ENCODE measurements around the gene REG4. TPM values are rescaled to one million over a fixed set of nuclear protein-coding genes. Genes with fewer than 3 reads are reported as not detected.
A peak's percentile ranks its signal among the peaks of the same experiment; 100 is the strongest.

REG4 gene
- total RNA-seq, 2 experiments from 2014 or later = not detected

- Mint-ChIP-seq H3K27ac (no peak within 1 kb of the TSS), H3K36me3 (ENCODE audit: low read depth) (no peaks in the 10 kb centered on the region), H3K27me3 (peaks cover 56% of the 10 kb centered on the region), H3K4me3 (no peak within 1 kb of the TSS), H3K9me3 (no peaks in the 10 kb centered on the region), H3K4me1 (no peaks in the 10 kb centered on the region)
- no peak for DNase-seq
- ChIA-PET CTCF (interaction anchor here (1.1 to 2.0 kb wide), 2 partner anchors 24 to 40 kb away, joined by 3 to 6 read pairs; no protein-coding TSS in a partner anchor), POLR2A (no interaction called here)
Observed at GRCh38 chr1:119768778-119769177, 42.5 kb downstream of the REG4 start, which contains the start of gene HMGCS2. HMGCS2 (minus strand) TSS chr1:119768905; CDS start chr1:119768844, 61 bp downstream.

DNA sequence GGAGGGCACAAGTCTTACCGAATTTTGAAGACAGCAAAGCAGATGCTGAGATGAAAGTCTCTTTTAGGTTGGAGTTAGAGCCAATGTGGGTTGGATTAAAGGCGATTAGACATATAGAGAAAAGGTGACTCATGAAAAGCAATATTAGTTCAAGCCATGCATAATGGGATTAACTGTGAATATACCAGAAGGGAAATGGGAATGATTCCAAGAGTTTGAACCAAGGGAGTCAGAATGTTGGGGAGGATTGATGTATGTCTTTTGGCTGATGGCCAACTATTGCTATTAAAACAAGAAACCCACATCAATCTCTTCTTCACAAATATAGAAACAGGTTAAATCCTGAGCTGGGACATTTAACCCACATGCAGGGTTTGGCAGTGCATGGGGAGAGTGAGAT lies 43.8 kb downstream of the REG4 start:
- POLR2A ChIA-PET = no interaction called here
- no peak for DNase-seq
- no peak overlapping the region for H3K4me3 Mint-ChIP-seq
- CTCF ChIA-PET = interaction anchor here (1.6 kb wide), 1 partner anchor 23 kb away, joined by 5 read pairs; no protein-coding TSS in a partner anchor
- no peaks in the 10 kb centered on the region for H3K36me3 Mint-ChIP-seq (ENCODE audit: low read depth)
- no peaks in the 10 kb centered on the region for H3K4me1 Mint-ChIP-seq
- peaks cover 55% of the 10 kb centered on the region for H3K27me3 Mint-ChIP-seq
- no peaks in the 10 kb centered on the region for H3K9me3 Mint-ChIP-seq
- H3K27ac Mint-ChIP-seq = no peak overlapping the region

DNA sequence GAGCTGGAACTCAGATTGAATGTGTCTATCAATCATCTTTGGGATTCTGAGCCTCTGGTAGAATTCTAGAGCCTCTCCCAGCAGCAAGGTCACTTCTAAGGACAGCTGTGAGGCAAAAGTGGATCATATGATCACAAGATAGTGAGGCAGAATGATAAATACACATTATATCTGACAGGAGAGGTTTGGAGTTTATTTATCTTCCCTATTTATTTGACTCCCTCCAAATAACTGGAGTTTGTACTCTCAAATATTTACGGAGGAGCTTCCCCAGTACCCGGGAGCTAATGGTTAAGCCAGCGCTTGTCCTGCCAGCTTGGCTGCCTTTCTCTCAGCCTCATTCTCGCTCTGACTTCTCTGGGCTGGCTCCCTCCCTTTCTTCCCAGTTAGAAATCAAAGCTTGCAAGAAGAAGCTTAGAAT lies 44.9 kb downstream of the REG4 start:
- Mint-ChIP-seq H3K27ac (no peak overlapping the region), H3K4me3 (no peak overlapping the region), H3K27me3 (peaks cover 55% of the 10 kb centered on the region), H3K36me3 (ENCODE audit: low read depth) (no peaks in the 10 kb centered on the region), H3K4me1 (no peaks in the 10 kb centered on the region), H3K9me3 (no peaks in the 10 kb centered on the region)
- POLR2A ChIA-PET = interaction anchor here (1.0 kb wide), 1 partner anchor 412 kb away, joined by 3 read pairs; no protein-coding TSS in a partner anchor
- CTCF ChIA-PET = interaction anchor here (1.1 to 1.6 kb wide), 2 partner anchors 22 to 42 kb away, joined by 3 to 5 read pairs; no protein-coding TSS in a partner anchor
- no peak for DNase-seq

GRCh38 chr1:119764220-119764619 lies 47.0 kb downstream of the REG4 start:
- ChIA-PET CTCF (interaction anchor here (1.4 kb wide), 1 partner anchor 20 kb away, joined by 6 read pairs; no protein-coding TSS in a partner anchor), POLR2A (no interaction called here)

GRCh38 chr1:119762953-119763352 lies 48.3 kb downstream of the REG4 start:
- POLR2A ChIA-PET = no interaction called here
- CTCF ChIA-PET = interaction anchor here (1.4 kb wide), 1 partner anchor 18 kb away, joined by 6 read pairs; no protein-coding TSS in a partner anchor
- H3K36me3 Mint-ChIP-seq (ENCODE audit: low read depth) = no peaks in the 10 kb centered on the region
- no peaks in the 10 kb centered on the region for H3K9me3 Mint-ChIP-seq
- peaks cover 57% of the 10 kb centered on the region for H3K27me3 Mint-ChIP-seq
- H3K4me3 Mint-ChIP-seq = no peak overlapping the region
- DNase-seq = no peak
- H3K27ac Mint-ChIP-seq = no peak overlapping the region
- H3K4me1 Mint-ChIP-seq = peaks cover 13% of the 10 kb centered on the region

More at GRCh38 chr1:119764220-119764619, 47.0 kb downstream of the REG4 start:
- Mint-ChIP-seq H3K9me3 (no peaks in the 10 kb centered on the region), H3K4me1 (peaks cover 3% of the 10 kb centered on the region), H3K27me3 (peaks cover 67% of the 10 kb centered on the region), H3K27ac (no peak overlapping the region), H3K4me3 (no peak overlapping the region), H3K36me3 (ENCODE audit: low read depth) (no peaks in the 10 kb centered on the region)
- no peak for DNase-seq

GRCh38 chr1:119762409-119762808 lies 48.9 kb downstream of the REG4 start:
- H3K36me3 Mint-ChIP-seq (ENCODE audit: low read depth) = no peaks in the 10 kb centered on the region
- ChIA-PET POLR2A (no interaction called here), CTCF (no interaction called here)
- no peak overlapping the region for H3K27ac Mint-ChIP-seq
- H3K4me1 Mint-ChIP-seq = peaks cover 16% of the 10 kb centered on the region
- no peak overlapping the region for H3K4me3 Mint-ChIP-seq
- peaks cover 61% of the 10 kb centered on the region for H3K27me3 Mint-ChIP-seq
- DNase-seq = no peak
- no peaks in the 10 kb centered on the region for H3K9me3 Mint-ChIP-seq

- Mint-ChIP-seq H3K4me1 (peaks cover 18% of the 10 kb centered on the region), H3K4me3 (no peak overlapping the region), H3K27me3 (peaks cover 61% of the 10 kb centered on the region), H3K36me3 (ENCODE audit: low read depth) (no peaks in the 10 kb centered on the region), H3K27ac (no peak overlapping the region), H3K9me3 (no peaks in the 10 kb centered on the region)
- POLR2A ChIA-PET = no interaction called here
- DNase-seq = peak; percentile 30
- CTCF ChIA-PET = interaction anchor here (1.0 to 1.4 kb wide), 3 partner anchors 12 to 50 kb away, joined by 4 to 5 read pairs (median 4); no protein-coding TSS in a partner anchor
Observed at GRCh38 chr1:119758584-119758983, 52.7 kb downstream of the REG4 start.

- Mint-ChIP-seq H3K36me3 (ENCODE audit: low read depth) (no peaks in the 10 kb centered on the region), H3K27ac (no peak overlapping the region), H3K4me3 (peak overlapping the region; percentile 38), H3K4me1 (peaks cover 22% of the 10 kb centered on the region), H3K9me3 (no peaks in the 10 kb centered on the region), H3K27me3 (peaks cover 64% of the 10 kb centered on the region)
- ChIA-PET POLR2A (no interaction called here), CTCF (interaction anchor here (1.7 to 3.2 kb wide), 3 partner anchors 8 to 56 kb away, joined by 3 to 21 read pairs (median 8); no protein-coding TSS in a partner anchor)
- peak; percentile 24 for DNase-seq
Observed at GRCh38 chr1:119752592-119752991, 58.7 kb downstream of the REG4 start.

GRCh38 chr1:119748040-119748439 lies 63.2 kb downstream of the REG4 start:
- Mint-ChIP-seq H3K9me3 (no peaks in the 10 kb centered on the region), H3K27ac (no peak overlapping the region), H3K4me1 (peaks cover 21% of the 10 kb centered on the region), H3K27me3 (peaks cover 33% of the 10 kb centered on the region), H3K36me3 (ENCODE audit: low read depth) (peaks cover 10% of the 10 kb centered on the region), H3K4me3 (no peak overlapping the region)
- DNase-seq = no peak
- POLR2A ChIA-PET = no interaction called here
- CTCF ChIA-PET = no interaction called here

- no peak overlapping the region for H3K4me3 Mint-ChIP-seq
- peaks cover 31% of the 10 kb centered on the region for H3K27me3 Mint-ChIP-seq
- H3K36me3 Mint-ChIP-seq (ENCODE audit: low read depth) = peaks cover 11% of the 10 kb centered on the region
- no peaks in the 10 kb centered on the region for H3K9me3 Mint-ChIP-seq
- ChIA-PET CTCF (interaction anchor here (1.3 kb wide), 1 partner anchor 10 kb away, joined by 4 read pairs; no protein-coding TSS in a partner anchor), POLR2A (no interaction called here)
- peaks cover 16% of the 10 kb centered on the region for H3K4me1 Mint-ChIP-seq
- DNase-seq = no peak
- no peak overlapping the region for H3K27ac Mint-ChIP-seq
Observed at GRCh38 chr1:119747451-119747850, 63.8 kb downstream of the REG4 start.

- H3K27ac Mint-ChIP-seq = no peak overlapping the region
- H3K27me3 Mint-ChIP-seq = peaks cover 14% of the 10 kb centered on the region
- no peak overlapping the region for H3K4me3 Mint-ChIP-seq
- POLR2A ChIA-PET = no interaction called here
- no peaks in the 10 kb centered on the region for H3K9me3 Mint-ChIP-seq
- peaks cover 9% of the 10 kb centered on the region for H3K4me1 Mint-ChIP-seq
- no peak for DNase-seq
- peaks cover 14% of the 10 kb centered on the region for H3K36me3 Mint-ChIP-seq (ENCODE audit: low read depth)
- CTCF ChIA-PET = interaction anchor here (0.6 to 4.6 kb wide), 24 partner anchors 8 to 222 kb away, joined by 3 to 34 read pairs (median 5); partner anchors contain the start of genes HMGCS2, PHGDH and REG4
Observed at GRCh38 chr1:119745034-119745433, 66.2 kb downstream of the REG4 start.

GRCh38 chr1:119744598-119744942 lies 66.7 kb downstream of the REG4 start:
- Mint-ChIP-seq H3K9me3 (no peaks in the 10 kb centered on the region), H3K27ac (no peak overlapping the region)

More at GRCh38 chr1:119744598-119744942, 66.7 kb downstream of the REG4 start:
- Mint-ChIP-seq H3K36me3 (ENCODE audit: low read depth) (peaks cover 14% of the 10 kb centered on the region), H3K4me3 (no peak overlapping the region), H3K27me3 (peaks cover 10% of the 10 kb centered on the region), H3K4me1 (peaks cover 8% of the 10 kb centered on the region)
- POLR2A ChIA-PET = no interaction called here
- CTCF ChIA-PET = interaction anchor here (0.6 to 4.6 kb wide), 26 partner anchors 9 to 223 kb away, joined by 3 to 34 read pairs (median 5); partner anchors contain the start of genes HMGCS2, PHGDH and REG4
- no peak for DNase-seq

Measured in activated CD4-positive, alpha-beta memory T cell treated with anti-CD3 and anti-CD28 coated beads, Interleukin-2, amount 10 ng/mL, durations not matched to agents 7 days and 5 days (primary cell).